ENCODE measurements around the gene SRP19.

DNA sequence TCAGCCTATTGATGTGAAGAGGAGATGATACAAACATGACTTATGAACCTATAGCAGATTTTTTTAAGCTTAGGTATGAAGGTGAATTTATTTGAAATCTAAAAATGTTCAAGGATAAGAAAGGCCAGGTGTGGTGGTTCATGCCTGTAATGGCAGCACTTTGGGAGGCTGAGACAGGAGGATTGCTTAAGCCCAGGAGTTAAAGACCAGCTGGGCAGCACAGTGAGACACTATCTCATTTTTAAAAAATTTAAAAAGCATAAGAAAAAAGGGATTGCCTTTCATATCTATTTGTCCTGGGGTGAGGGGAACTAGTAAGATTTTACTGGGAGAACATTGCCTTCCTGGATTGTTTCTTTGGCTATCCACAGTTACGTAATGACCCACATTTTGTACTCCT lies 40.8 kb upstream of the SRP19 start:
- TF ChIP-seq JUND (IDR thresholded peaks at IDR 0.05; ENCODE audit: low read length) (no peak), FOSL1 (IDR thresholded peaks at IDR 0.05; ENCODE audit: insufficient read depth, low read depth, low read length) (no peak), TAF1 (IDR thresholded peaks at IDR 0.05; ENCODE audit: low read depth, low read length) (no peak), CTCF (IDR thresholded peaks at IDR 0.05; ENCODE audit: control extremely low read depth in 1 of 3, insufficient read depth in 1 of 3, low read depth in 1 of 3, low read length in 3 of 3) (no peak), SUZ12 (IDR thresholded peaks at IDR 0.05; ENCODE audit: low read length) (no peak), POLR2A (IDR thresholded peaks at IDR 0.05; ENCODE audit: control extremely low read depth in 1 of 2, low read depth in 2 of 2, low read length in 2 of 2) (no peak), POLR2AphosphoS5 (IDR thresholded peaks at IDR 0.05; ENCODE audit: low read depth, low read length) (no peak), BCL11A (IDR thresholded peaks at IDR 0.05; ENCODE audit: low read depth in 2 of 2, low read length in 2 of 2) (no peak)
- TF ChIP-seq, protein P1, sequence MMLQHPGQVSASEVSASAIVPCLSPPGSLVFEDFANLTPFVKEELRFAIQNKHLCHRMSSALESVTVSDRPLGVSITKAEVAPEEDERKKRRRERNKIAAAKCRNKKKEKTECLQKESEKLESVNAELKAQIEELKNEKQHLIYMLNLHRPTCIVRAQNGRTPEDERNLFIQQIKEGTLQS (IDR thresholded peaks at IDR 0.05; ENCODE audit: insufficient read depth, low read depth, low read length) = no peak
